HFF-Myc (cell line): ENCODE measurements around the gene NFKB1.

Source experiments
- DNase-seq: peaks from one replicate; pipeline ENCODE4 v3.0.0-alpha.2; 2011; ENCODE audit warnings: low read depth; ENCODE audit errors: extremely low read depth
- H3K4me3 ChIP-seq: replicated peaks from 2 replicates; pipeline ENCODE4 v1.5.1; 2011; ENCODE audit warnings: low read depth, mild to moderate bottlenecking, control low read depth, low read length
- CTCF ChIP-seq: IDR thresholded peaks from 2 replicates; pipeline ENCODE4 v1.5.1; 2012; ENCODE audit warnings: mild to moderate bottlenecking, low read depth, low read length, control low read depth; ENCODE audit errors: missing control alignments

NFKB1 gene

DNA sequence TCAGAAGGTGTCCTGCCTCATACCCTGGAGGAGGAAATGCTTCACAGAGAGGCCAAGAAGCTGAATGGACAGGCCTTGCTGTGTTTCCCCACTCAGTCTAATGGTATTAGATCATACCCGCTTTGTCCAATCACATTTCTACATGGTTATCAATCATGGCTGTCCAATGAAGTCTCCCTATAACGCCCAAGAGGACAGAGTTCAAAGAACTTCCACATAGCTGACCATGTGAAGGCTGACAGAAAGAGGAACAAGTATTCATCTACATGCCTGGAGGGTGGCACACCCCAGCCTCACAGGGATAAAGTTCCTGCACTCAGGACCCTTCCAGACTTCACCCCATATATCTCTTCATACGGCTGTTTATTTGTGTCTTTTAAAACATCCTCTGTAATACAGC lies 136.2 kb downstream of the NFKB1 start:
- TF ChIP-seq CTCF: no peak
- DNase-seq: no peak
- no peak overlapping the region for H3K4me3 ChIP-seq

GRCh38 chr4:102638621-102639020 lies 137.5 kb downstream of the NFKB1 start:
- H3K4me3 ChIP-seq: no peak overlapping the region
- TF ChIP-seq CTCF: no peak
- no peak for DNase-seq

GRCh38 chr4:102639598-102639997 lies 138.4 kb downstream of the NFKB1 start:
- no peak overlapping the region for H3K4me3 ChIP-seq
- no peak for DNase-seq
- TF ChIP-seq CTCF: no peak

- no peak overlapping the region for H3K4me3 ChIP-seq
- no peak for DNase-seq
- no peak for TF ChIP-seq CTCF
Measured at GRCh38 chr4:102640669-102641068, 139.5 kb downstream of the NFKB1 start.

DNA sequence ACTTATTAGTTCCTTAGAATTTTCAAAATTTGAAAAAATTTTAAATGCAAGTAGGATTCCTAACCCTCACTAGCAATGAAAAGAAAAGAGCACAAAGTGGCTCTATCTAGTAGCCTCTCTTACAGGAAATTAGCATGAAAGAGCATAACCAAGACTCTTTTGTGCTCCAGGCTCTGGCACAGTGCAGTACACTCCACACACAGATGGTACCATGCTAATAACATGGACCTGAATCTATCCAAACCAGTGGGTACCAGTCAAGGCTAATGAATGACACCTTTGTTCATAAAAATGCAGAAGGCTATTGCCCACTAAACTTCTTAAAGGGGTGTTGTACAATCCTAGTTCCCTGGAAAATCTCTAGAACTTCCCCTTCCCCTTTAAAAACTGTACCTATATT lies 140.6 kb downstream of the NFKB1 start:
- DNase-seq: no peak
- TF ChIP-seq CTCF: no peak

GRCh38 chr4:102642631-102643298 lies 141.6 kb downstream of the NFKB1 start:
- DNase-seq: no peak
- no peak overlapping the region for H3K4me3 ChIP-seq
- TF ChIP-seq CTCF: no peak

More for the DNA sequence above, 140.6 kb downstream of the NFKB1 start:
- no peak overlapping the region for H3K4me3 ChIP-seq

- no peak for TF ChIP-seq CTCF
- H3K4me3 ChIP-seq: no peak overlapping the region
Measured at GRCh38 chr4:102647117-102647516, 146.0 kb downstream of the NFKB1 start.

More at GRCh38 chr4:102647117-102647516, 146.0 kb downstream of the NFKB1 start:
- DNase-seq: no peak
